Activated CD8-positive, alpha-beta T cell treated with anti-CD3 and anti-CD28 coated beads for 36 hours (primary cell): ENCODE results near the gene PDCD2. TPM values are rescaled to one million over a fixed set of nuclear protein-coding genes. Genes with fewer than 3 reads are reported as not detected.
"Not testable (repeated sequence)": the region's sequence is repeated elsewhere in the genome, so short reads cannot be mapped to it uniquely, and the experiment has no call there.

Experiments used
- ATAC-seq: fragments of 200-7000 bp; cut with Tn5 transposase; one replicate; pipeline ENCODE4 v1.10.0; 2021; ENCODE audit warnings: mild to moderate bottlenecking, moderate library complexity
- CTCF ChIA-PET: fragments of 350-600 bp; sonication (Branson Sonifier 250); formaldehyde crosslinking; loops from one replicate; lab custom pipeline; 2021; ENCODE audit warnings: antibody characterized with exemption; lab: Charles Lee
- POLR2A ChIA-PET: fragments of 350-600 bp; sonication (Branson Sonifier 250); formaldehyde crosslinking; loops from one replicate; lab custom pipeline; 2021; ENCODE audit warnings: antibody characterized with exemption; lab: Charles Lee
- DNase-seq: peaks from one replicate; pipeline ENCODE4 v3.0.0-alpha.2; 2020
- H3K27ac Mint-ChIP-seq: one replicate; pipeline ENCODE4 v1.8.0; 2021; ENCODE audit warnings: mild to moderate bottlenecking, mixed read lengths
- H3K27me3 Mint-ChIP-seq: one replicate; pipeline ENCODE4 v1.8.0; 2021; ENCODE audit warnings: mixed read lengths
- H3K36me3 Mint-ChIP-seq: one replicate; pipeline ENCODE4 v1.8.0; 2021; ENCODE audit warnings: low read depth, mixed read lengths
- H3K4me1 Mint-ChIP-seq: one replicate; pipeline ENCODE4 v1.8.0; 2021; ENCODE audit warnings: low read depth, mixed read lengths
- H3K4me3 Mint-ChIP-seq: one replicate; pipeline ENCODE4 v1.8.0; 2021; ENCODE audit warnings: mild to moderate bottlenecking, moderate library complexity, mixed read lengths
- H3K9me3 Mint-ChIP-seq: one replicate; pipeline ENCODE4 v1.8.0; 2021; ENCODE audit warnings: mixed read lengths
- CTCF ChIP-seq: fragments of 200-600 bp; IDR thresholded peaks from one replicate; pipeline ENCODE4 v1.8.0; 2022; ENCODE audit warnings: antibody characterized with exemption, mild to moderate bottlenecking
- intact Hi-C: fragments of 100-400 bp; cut with micrococcal nuclease; formaldehyde crosslinking; loops from one replicate; pipeline ENCODE4 v1.10.0; 2022
- total RNA-seq, 2 experiments: library from RNA; stranded (reverse); gene quantifications; one replicate each; pipeline ENCODE4 v1.2.3, GENCODE V29; 2021

The PDCD2 gene
- 100 to 1,000 TPM; 132 to 140 TPM for total RNA-seq

GRCh38 chr6:170584181-170584953, at the start of gene PDCD2:
Gene PDCD2 (minus strand): TSS chr6:170584637. CDS start chr6:170584581, 56 bp downstream.
- ATAC-seq (peak; percentile 96), DNase-seq (peak; percentile 94)
- peaks cover 29% of the 10 kb centered on the region for H3K4me1 Mint-ChIP-seq
- H3K4me3 Mint-ChIP-seq = peak within 1 kb of the TSS; percentile 100
- no peaks in the 10 kb centered on the region for H3K27me3 Mint-ChIP-seq
- no peaks in the 10 kb centered on the region for H3K9me3 Mint-ChIP-seq
- POLR2A ChIA-PET = interaction anchor here (0.8 to 2.7 kb wide), 8 partner anchors 10 to 883 kb away, joined by 3 to 20 read pairs (median 4); partner anchors contain the start of genes C6orf120, PSMB1, TBP and WDR27
- intact Hi-C loops = no loop called here
- H3K36me3 Mint-ChIP-seq = peaks cover 43% of the 10 kb centered on the region
- CTCF ChIA-PET = interaction anchor here (1.1 to 1.6 kb wide), 4 partner anchors 9 to 32 kb away, joined by 3 to 8 read pairs (median 3); no protein-coding TSS in a partner anchor
- H3K27ac Mint-ChIP-seq = peak within 1 kb of the TSS; percentile 96
- no peak for TF ChIP-seq CTCF

- DNase-seq, H3K27ac Mint-ChIP-seq, ATAC-seq, POLR2A ChIA-PET, intact Hi-C loops, H3K4me3 Mint-ChIP-seq, H3K9me3 Mint-ChIP-seq, H3K36me3 Mint-ChIP-seq, H3K27me3 Mint-ChIP-seq, CTCF ChIA-PET, H3K4me1 Mint-ChIP-seq: not testable (repeated sequence)
Measured at GRCh38 chr6:170616020-170616554, 31.6 kb upstream of the PDCD2 start.

GRCh38 chr6:170612256-170612804, 27.9 kb upstream of the PDCD2 start:
- CTCF ChIA-PET, DNase-seq, H3K4me1 Mint-ChIP-seq, intact Hi-C loops, H3K9me3 Mint-ChIP-seq, H3K36me3 Mint-ChIP-seq, POLR2A ChIA-PET, H3K27ac Mint-ChIP-seq: not testable (repeated sequence)
- peak overlapping the region; percentile 55 for H3K4me3 Mint-ChIP-seq
- peak; percentile 90 for ATAC-seq
- H3K27me3 Mint-ChIP-seq = peaks cover 20% of the 10 kb centered on the region

GRCh38 chr6:170609225-170609624, 24.8 kb upstream of the PDCD2 start:
- CTCF ChIA-PET, H3K4me1 Mint-ChIP-seq, H3K36me3 Mint-ChIP-seq, H3K9me3 Mint-ChIP-seq, intact Hi-C loops, DNase-seq, H3K4me3 Mint-ChIP-seq, POLR2A ChIA-PET, ATAC-seq, H3K27ac Mint-ChIP-seq: not testable (repeated sequence)
- peaks cover 30% of the 10 kb centered on the region for H3K27me3 Mint-ChIP-seq

- H3K27ac Mint-ChIP-seq = no peak overlapping the region
- ATAC-seq (no peak), DNase-seq (no peak)
- ChIA-PET POLR2A (no interaction called here), CTCF (no interaction called here)
- H3K4me3 Mint-ChIP-seq = no peak overlapping the region
- no peak for TF ChIP-seq CTCF
- no peaks in the 10 kb centered on the region for H3K36me3 Mint-ChIP-seq
- peaks cover 32% of the 10 kb centered on the region for H3K27me3 Mint-ChIP-seq
- no peaks in the 10 kb centered on the region for H3K4me1 Mint-ChIP-seq
- H3K9me3 Mint-ChIP-seq = no peaks in the 10 kb centered on the region
- intact Hi-C loops = no loop called here
Measured at GRCh38 chr6:170605574-170606259, 21.3 kb upstream of the PDCD2 start.

GRCh38 chr6:170597278-170597677, 12.8 kb upstream of the PDCD2 start:
- TF ChIP-seq CTCF = no peak
- CTCF ChIA-PET = no interaction called here
- H3K27me3 Mint-ChIP-seq = peaks cover 7% of the 10 kb centered on the region
- POLR2A ChIA-PET = no interaction called here
- DNase-seq (no peak), ATAC-seq (no peak)
- no peak overlapping the region for H3K27ac Mint-ChIP-seq
- no peaks in the 10 kb centered on the region for H3K4me1 Mint-ChIP-seq
- H3K9me3 Mint-ChIP-seq = peaks cover 9% of the 10 kb centered on the region
- no peaks in the 10 kb centered on the region for H3K36me3 Mint-ChIP-seq
- intact Hi-C loops = no loop called here
- no peak overlapping the region for H3K4me3 Mint-ChIP-seq
